Peyer's patch (tissue), 4 donors: ENCODE measurements around the gene GLCCI1.

Source experiments
- CTCF ChIP-seq, 6 experiments: fragments of 450-650 bp in 4 of 6; fragments of 200-600 bp in 2 of 6; sonication (generic) in 1 of 6; IDR thresholded peaks; one replicate each; pipeline ENCODE4 v1.5.1; 2017 to 2019; ENCODE audit warnings: antibody characterized with exemption in 6 of 6, mild to moderate bottlenecking in 3 of 6, moderate library complexity in 1 of 6
- POLR2A ChIP-seq, 2 donors: fragments of 450-650 bp; IDR thresholded peaks; one replicate each; pipeline ENCODE4 v1.5.1; 2017; ENCODE audit warnings: antibody characterized with exemption in 2 of 2, mild to moderate bottlenecking in 2 of 2, moderate library complexity in 2 of 2

GRCh38 chr7:7968544-7969305 is at the start of gene GLCCI1:
- TF ChIP-seq CTCF (IDR thresholded peaks at IDR 0.05) (no peak), POLR2A (IDR thresholded peaks at IDR 0.05) (peak; percentile 76 to 83)
